GM18498 (cell line): ENCODE measurements around the gene TMEM191C.
"Not testable (repeated sequence)": the region's sequence is repeated elsewhere in the genome, so short reads cannot be mapped to it uniquely, and the experiment has no call there.

ENCODE experiments used
- ATAC-seq: cut with Tn5 transposase; IDR thresholded peaks from one replicate; pipeline ENCODE4 v1.9.1; 2021; ENCODE audit warnings: mild to moderate bottlenecking, moderate library complexity; ENCODE audit not compliant: unreplicated experiment

TMEM191C gene

GRCh38 chr22:21445437-21446127 lies 21.6 kb upstream of the TMEM191C start:
- no peak for ATAC-seq

DNA sequence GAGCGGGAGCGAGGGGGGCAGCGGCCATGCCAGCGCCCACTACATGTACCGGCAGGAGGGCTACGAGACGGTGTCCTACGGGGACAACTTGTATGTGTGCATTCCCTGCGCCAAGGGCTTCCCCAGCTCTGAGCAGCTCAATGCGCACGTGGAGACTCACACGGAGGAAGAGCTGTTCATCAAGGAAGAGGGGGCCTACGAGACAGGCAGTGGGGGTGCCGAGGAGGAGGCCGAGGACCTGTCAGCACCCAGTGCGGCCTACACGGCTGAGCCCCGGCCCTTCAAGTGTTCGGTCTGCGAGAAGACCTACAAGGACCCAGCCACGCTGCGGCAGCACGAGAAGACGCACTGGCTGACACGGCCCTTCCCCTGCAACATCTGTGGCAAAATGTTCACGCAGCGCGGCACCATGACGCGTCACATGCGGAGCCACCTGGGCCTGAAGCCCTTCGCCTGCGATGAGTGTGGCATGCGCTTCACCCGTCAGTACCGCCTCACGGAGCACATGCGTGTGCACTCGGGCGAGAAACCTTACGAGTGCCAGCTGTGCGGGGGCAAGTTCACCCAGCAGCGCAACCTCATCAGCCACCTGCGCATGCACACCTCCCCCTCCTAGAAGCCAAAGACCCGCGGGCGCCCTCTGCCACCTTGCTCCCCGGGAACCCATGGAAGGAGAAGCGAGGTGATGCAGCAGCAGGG lies 20.9 kb upstream of the TMEM191C start:
- no peak for ATAC-seq

DNA sequence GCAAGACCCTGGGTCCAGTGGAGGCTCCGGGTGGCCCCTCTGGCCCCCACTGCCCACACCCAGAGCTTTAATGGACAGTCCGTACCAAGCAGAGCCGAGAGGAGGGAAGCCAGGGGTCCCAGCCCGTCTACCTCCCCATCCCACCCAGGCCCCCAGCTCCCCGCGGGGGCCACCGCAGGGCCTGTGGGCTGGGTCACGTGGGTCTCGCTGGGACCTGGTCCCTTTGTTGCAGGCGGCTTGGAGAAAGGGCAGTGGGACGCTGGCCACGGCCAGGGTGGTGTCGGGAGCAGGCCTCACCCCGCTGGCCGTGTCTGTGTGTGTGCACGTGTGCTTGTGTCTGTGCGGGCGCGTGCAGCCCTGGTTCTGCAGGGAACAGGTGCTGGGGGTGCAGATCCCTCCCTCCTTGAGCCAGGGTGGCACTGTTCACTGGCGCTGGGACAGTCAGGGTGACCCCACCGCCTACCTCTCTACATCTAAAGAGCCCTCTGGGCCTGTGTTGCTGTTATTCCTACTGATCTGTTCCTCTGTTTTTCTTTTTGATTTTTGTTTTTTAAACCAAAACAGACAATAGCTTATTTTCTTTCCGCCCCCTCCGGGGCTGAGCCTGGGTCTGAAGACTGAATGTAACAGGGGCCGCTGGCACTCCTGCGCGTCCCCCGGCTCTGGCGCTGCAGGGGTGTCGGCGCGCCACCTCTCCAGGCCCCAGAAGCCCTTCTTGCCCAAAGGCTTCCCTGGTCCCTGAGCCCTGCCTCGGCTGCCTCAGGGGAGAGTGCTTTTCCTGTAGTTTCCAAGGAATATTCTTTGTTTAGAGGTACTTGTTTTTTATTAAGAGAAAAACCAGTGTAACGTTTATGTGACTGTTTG lies 20.1 kb upstream of the TMEM191C start:
- no peak for ATAC-seq

DNA sequence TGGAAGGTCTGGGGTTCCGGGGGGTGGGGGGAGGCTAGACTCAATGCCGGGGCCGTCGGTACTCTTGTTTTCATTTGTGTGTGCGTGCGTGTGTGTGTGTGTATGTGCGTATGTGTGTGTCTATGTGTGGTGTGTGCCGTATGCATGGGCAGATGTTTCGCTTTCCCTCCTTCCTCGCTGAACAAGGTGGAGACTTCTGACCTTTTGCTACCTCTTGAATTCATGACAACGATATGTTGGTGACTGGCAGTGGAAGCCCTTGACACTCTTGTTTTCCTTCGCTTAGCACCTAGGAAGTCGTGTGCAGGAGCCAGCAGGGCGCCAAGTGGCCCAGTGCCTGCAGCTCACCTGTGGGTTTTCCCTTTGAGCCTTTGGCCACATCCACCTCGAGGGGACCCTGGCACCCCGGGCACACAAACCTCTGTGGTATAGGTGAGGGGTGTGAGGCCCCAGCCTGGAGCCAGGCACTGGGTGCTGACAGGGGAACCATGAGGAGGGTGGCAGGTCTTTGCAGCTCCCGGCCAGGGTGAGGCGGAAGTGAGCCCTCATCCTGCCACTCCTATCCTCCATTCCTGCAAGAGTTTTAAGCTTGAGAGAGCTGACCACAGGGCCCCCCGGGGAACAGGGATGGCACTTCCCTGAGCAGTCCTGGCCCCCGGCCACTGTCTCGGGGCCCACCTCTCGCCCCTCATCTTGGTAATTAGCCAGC lies 19.3 kb upstream of the TMEM191C start:
- no peak for ATAC-seq

DNA sequence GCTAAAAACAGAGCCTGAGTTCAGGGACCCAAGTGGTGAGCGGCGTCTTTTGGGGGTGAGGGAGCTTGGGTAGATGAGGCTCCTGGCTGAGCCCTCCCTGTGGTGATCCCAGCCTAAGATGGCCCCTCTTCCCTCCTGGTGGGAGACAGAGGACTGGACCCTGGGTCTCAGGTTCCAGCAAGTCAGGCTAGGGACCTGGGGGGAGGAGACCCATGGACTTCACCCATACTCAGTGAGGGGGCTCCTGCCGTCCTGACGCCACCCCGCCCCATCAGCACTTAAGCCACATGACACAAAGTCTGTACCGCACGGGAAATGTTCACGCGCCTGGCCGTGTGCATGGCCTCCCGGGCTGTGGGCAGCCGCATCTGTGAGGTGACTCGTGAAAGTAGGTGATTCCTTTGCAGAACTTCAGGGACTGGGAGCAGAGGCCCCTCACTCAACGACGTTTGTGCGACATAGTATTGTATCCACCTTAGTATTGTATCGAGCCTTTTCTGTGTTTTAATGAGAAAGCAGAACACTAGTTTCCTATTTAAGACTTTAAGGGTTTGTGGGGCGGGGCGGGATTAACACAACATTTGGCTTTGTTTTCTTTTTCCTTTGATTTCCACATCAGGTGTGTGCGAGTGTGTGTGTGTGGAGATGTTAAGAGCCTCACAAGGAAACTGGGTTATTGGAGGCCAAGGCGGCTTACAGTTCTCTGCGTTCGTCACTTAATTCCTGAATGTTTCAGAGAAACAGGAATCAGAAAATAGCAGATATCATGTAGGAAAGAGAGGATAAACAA lies 18.4 kb upstream of the TMEM191C start:
- no peak for ATAC-seq

GRCh38 chr22:21449531-21450319 lies 17.5 kb upstream of the TMEM191C start:
- no peak for ATAC-seq

DNA sequence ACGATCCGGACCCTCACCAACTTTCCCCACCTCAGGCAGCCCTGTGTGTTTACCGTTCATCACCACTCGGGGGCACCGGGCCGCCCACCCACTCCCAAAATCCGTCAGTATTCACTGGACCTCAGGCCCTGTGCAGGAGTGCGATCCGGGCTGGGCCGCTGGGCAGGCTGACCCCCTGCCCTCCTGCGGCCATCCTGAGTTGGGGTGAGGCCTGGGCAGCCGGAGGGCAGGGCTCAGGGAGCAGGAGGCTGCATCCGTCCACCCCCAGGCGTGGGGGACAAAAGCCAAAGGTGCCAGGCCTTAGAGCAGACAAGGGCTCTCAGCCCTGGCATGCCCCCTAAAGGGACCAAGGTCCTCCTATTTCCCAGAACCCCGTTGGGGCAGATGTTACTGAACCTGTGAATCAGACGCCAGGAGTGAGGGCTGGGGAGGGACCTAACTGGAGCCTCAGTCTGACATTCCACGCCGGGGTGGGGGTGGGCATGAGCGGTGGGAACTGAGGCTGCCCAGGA lies 16.8 kb upstream of the TMEM191C start:
- no peak for ATAC-seq

DNA sequence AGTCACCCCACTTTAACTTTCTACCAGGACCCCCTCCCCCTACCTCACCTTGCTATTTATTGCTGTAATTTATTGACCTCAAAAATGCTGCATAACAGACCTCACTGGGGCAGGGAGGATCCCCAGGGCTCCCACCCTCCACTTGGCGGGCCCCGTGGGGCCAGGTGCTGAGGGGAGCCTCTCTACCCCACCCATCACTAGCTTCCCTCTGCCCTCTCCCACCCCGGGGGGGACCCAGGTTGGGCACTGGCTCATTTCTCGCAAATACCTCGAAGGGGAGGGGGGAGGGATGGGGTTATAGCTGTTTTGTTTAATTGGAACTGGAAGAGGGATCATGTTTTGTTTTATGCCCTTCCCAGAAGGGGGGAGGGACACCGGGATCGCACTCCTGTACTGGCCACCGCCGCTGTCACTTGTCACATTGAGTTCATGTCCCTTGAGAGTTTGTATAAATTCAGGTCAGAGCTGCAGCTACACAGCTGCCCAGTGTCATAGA lies 16.3 kb upstream of the TMEM191C start:
- ATAC-seq: no peak

DNA sequence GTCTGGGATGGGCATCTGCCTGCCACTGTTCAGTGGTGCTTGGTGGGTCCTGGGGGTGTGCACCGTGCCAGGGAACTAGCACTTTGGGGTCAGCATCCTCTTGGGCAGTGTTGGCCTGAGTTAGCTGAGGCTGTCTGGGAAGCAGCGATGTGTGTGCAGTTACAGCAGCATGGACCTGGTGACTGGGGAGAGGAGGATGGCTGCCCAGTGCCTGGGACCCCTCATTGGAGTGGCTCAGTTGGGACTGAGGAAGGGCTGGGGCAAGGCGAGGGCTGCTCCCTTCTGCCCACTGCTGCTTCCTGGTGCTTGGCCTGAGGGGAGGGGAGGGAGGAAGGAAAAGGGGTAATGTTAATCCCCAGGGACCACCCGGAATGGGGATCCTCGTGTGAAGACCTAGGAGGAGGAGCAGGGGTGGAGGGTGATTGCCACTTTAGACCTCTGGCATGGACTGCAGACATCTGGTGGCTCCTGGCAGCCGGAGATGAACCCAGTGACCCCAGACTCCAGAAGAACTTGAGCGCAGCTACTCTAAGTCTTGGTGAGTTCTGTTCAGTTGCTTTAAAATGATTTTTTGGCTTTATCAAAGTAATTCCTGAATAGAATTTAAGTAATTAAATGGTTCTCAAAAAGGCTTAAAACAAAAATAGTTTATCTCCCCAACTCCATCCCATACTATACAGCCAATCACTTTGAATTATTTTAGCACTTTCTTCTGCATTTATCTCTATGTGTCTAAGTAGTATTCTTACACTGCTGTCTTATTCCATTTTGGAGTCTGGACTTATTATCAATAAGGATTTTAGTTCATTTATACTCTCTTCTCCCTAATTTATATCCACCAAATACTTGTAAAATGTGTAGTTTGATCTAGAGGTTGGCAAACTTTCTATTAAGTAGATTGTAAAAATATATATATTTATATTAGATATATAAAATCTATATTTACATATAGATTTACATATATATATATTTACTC lies 15.4 kb upstream of the TMEM191C start:
- ATAC-seq: no peak

DNA sequence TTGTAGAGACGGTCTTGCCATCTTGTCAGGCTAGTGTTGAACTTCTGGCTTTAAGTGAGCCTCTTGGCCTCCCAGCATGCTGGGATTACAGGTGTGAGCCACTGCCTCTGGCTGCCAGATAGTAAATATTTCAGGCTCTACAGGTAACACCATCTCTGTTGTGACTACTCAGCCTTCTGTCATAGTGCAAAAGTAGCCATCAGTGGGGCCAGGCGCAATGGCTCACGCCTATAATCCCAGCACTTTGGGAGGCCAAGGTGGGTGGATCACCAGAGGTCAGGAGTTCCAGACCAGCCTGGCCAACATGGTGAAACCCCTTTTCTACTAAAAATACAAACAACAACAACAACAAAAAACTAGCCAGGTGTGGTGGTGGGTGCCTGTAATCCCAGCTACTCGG lies 14.5 kb upstream of the TMEM191C start:
- ATAC-seq: not testable (repeated sequence)

DNA sequence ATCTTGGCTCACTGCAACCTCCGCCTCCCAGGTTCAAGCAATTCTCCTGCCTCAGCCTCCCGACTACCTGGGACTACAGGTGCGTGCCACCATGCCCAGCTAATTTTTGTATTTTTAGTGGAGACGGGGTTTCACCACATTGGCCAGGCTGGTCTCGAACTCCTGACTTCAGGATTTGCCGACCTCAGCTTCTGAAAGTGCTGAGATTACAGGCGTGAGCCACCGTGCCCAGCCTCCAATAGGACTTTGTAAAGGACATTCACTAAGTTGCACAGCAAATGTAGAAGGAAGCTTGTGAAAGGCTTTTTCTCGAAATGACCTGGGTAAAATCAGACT lies 12.2 kb upstream of the TMEM191C start:
- ATAC-seq: not testable (repeated sequence)

DNA sequence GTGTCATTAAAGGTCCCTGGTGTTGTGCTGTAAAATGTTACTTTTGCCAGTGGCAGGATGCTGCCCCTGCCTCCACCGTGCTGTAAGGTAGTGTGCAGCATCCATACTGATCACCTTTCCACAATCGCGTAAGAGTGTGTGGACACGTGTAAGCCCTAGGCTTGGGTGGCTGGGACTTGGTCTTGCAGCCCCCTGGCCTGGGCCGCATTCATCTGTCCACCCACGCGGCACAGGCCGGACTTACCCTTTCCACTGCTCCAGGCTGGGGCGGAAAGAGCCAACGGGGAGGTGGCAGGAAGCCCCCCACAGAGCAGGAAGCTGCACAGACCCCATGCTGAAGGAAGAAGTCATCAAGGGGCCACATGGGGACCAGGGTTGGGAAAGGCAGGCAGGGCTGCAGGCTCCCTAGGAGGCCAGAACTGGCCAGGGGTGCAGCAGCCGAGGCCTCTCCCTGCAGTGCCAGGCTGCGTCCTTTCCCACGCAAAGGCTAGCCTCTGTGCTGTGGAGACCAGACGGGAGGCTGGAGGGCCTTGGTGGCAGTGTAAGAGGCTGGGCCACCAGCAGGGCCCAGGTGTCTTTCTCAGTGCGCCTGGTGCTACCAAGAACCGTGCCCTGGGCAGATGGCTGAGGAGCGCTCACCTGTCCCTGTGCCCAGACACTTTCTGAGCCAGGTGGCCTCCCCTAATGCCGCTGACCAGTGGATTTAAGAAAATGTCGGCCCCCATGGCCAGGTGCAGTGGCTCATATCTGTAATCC lies 11.7 kb upstream of the TMEM191C start:
- no peak for ATAC-seq

- no peak for ATAC-seq
Observed at GRCh38 chr22:21457023-21457787, 10.0 kb upstream of the TMEM191C start.

GRCh38 chr22:21462672-21463071 lies 4.5 kb upstream of the TMEM191C start:
- ATAC-seq: not testable (repeated sequence)

DNA sequence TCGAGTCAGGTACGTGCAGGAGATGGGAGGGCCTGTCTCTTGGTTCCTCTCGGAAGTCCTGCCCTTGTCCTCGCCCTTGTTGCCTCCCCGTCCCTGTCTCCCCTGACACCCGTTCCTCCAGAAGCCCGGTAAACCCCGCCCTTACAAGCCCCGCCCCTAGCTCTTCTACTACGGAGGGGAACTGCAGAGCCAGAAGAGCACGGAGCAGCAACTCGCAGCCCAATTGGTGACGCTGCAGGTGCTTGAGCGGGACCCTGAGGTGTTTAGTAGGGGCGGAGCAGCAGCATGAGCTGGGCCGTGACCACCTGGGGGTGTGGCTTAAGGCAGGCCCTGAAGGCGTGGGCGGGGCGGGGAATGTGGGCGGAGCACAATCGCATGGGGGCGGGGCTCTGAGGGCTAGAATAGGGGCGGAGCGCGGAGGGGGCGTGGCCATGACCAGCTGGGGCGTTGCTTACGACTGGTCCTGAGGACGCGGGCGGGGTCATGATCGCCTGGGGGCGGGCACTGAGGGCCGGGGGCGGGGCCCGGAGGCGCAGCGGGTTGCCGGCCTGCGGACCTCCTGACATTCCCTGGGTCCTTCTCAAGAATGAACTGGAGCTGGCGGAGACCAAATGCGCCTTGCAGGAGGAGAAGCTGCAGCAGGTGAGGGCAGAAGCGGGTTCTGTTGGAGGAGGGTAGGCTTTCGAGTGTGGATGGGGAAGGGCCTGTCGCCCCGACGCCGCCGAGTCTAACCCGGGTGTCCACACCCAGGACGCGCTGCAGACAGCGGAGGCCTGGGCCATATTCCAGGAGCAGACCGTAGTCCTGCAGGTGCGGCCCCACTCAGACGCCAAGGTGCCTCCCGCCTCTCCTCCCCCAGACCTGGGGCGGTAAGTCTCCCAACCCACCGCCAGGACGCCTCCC lies 1.3 kb downstream of the TMEM191C start:
- peak; percentile 81 for ATAC-seq
